ENCODE data around the gene SURF2.
"Not testable (repeated sequence)": the region's sequence is repeated elsewhere in the genome, so short reads cannot be mapped to it uniquely, and the experiment has no call there.

SURF2 gene

DNA sequence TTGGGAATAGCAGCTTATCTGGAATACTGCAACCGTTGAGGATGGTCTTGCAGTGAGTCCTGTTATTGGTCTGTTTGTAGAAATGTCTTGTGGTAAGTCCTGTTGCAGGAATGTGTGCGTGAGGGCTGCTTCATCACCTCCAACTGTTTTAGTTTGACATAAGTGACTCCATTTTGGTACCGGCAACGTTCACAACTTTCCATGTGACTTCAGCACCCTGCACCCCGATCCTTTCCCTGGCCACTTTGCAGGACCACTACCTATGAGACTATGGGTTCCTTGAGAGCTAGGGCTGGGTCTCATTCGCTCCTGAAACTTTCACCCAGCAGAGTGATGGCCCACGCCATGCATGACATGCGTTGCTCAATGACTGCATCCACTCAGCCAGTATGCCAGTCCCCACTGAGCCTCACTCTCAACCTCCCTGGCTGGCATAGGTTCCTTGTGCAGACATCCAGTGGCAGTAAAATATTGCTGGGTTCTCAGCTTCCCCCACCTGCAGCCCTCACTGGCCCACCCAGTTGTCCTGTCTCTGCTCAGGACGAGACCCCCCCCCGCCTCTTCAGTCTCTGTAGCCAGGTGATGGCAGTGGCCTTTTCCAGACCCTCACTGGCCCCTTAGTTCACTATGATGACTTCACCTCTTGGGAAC, 28.4 kb upstream of the SURF2 start:
- H3K9ac ChIP-seq (ENCODE audit: low read depth, low read length) = no peak overlapping the region
- no peak overlapping the region for H3K27ac ChIP-seq (ENCODE audit: low read depth, low read length)
- H3K4me1 ChIP-seq (ENCODE audit: insufficient read depth, low read length) = no peaks in the 10 kb centered on the region
- no peaks in the 10 kb centered on the region for H3K27me3 ChIP-seq (ENCODE audit: insufficient read depth, low read length)
- H3K36me3 ChIP-seq (ENCODE audit: insufficient read depth, low read length) = peaks cover 32% of the 10 kb centered on the region
- H3K9me3 ChIP-seq (ENCODE audit: insufficient read depth, low read depth, low read length) = no peaks in the 10 kb centered on the region
- H3K4me3 ChIP-seq (ENCODE audit: low read length) = no peak overlapping the region
- 95% methylated on average over 10 of the region's 10 CpGs for WGBS

GRCh38 chr9:133329306-133330156, 26.8 kb upstream of the SURF2 start:
- WGBS = 52% methylated on average over 19 of the region's 21 CpGs
- not testable (repeated sequence) for H3K4me1 ChIP-seq (ENCODE audit: insufficient read depth, low read length); H3K4me3 ChIP-seq (ENCODE audit: low read length); H3K9ac ChIP-seq (ENCODE audit: low read depth, low read length); H3K9me3 ChIP-seq (ENCODE audit: insufficient read depth, low read depth, low read length); H3K27me3 ChIP-seq (ENCODE audit: insufficient read depth, low read length); H3K27ac ChIP-seq (ENCODE audit: low read depth, low read length)
- H3K36me3 ChIP-seq (ENCODE audit: insufficient read depth, low read length) = peaks cover 47% of the 10 kb centered on the region

- Histone ChIP-seq H3K9ac (ENCODE audit: low read depth, low read length) (no peak overlapping the region), H3K36me3 (ENCODE audit: insufficient read depth, low read length) (peaks cover 50% of the 10 kb centered on the region)
- 94% methylated on average over 19 of the region's 19 CpGs for WGBS
Measured at GRCh38 chr9:133331221-133331620, 25.1 kb upstream of the SURF2 start.

DNA sequence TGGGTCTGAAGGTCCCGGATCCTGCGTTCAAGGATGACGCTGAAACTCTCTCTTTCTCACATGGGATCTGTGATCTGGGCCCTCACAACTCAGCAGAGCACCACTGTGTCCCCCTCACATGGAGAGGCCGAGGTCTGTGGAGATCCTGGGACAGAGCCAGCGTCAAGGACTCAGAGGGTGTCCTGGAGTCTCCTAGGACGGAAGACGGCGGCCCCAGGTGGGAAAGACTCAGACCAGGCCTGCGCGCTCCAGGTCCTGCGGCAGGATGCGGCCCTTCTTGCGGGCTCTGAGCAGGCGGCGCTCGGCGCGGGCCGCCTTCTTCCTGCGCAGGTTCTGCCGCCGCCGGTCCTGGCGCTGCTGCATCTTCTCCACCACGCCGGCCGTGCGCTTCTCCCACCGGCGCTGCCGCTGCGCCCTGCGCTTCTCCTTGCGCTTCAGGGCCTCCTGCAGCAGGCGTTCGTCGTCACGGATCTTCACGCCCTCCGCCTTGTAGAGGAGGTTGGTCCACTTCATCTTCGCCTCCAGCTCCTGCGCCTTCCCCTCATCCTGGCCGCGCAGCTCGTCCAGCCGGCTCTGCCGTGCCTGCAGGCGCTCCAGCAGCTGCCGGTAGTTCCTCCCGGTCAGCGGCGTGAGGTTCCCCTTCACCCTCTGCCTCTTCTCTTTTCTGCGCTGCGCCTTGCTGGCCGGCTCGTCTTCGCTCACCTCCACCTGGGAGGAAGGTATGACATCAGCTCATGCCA, 24.5 kb upstream of the SURF2 start:
- Histone ChIP-seq H3K36me3 (ENCODE audit: insufficient read depth, low read length) (peaks cover 50% of the 10 kb centered on the region), H3K27ac (ENCODE audit: low read depth, low read length) (no peak overlapping the region)
- 97% methylated on average over 57 of the region's 57 CpGs for WGBS

More at GRCh38 chr9:133331221-133331620, 25.1 kb upstream of the SURF2 start:
- H3K27ac ChIP-seq (ENCODE audit: low read depth, low read length) = no peak overlapping the region
- peaks cover 7% of the 10 kb centered on the region; the same call in 1 of the 2 replicates for H3K4me1 ChIP-seq (ENCODE audit: insufficient read depth, low read length)
- H3K27me3 ChIP-seq (ENCODE audit: insufficient read depth, low read length) = no peaks in the 10 kb centered on the region
- H3K9me3 ChIP-seq (ENCODE audit: insufficient read depth, low read depth, low read length) = no peaks in the 10 kb centered on the region
- no peak overlapping the region for H3K4me3 ChIP-seq (ENCODE audit: low read length)

GRCh38 chr9:133332381-133332730, 24.0 kb upstream of the SURF2 start:
- 90% methylated on average over 20 of the region's 20 CpGs for WGBS
- Histone ChIP-seq H3K4me3 (ENCODE audit: low read length) (no peak overlapping the region), H3K27me3 (ENCODE audit: insufficient read depth, low read length) (no peaks in the 10 kb centered on the region), H3K27ac (ENCODE audit: low read depth, low read length) (no peak overlapping the region), H3K9ac (ENCODE audit: low read depth, low read length) (no peak overlapping the region), H3K4me1 (ENCODE audit: insufficient read depth, low read length) (peaks cover 7% of the 10 kb centered on the region; the same call in 1 of the 2 replicates), H3K36me3 (ENCODE audit: insufficient read depth, low read length) (peaks cover 50% of the 10 kb centered on the region), H3K9me3 (ENCODE audit: insufficient read depth, low read depth, low read length) (no peaks in the 10 kb centered on the region)

More for the DNA sequence above, 24.5 kb upstream of the SURF2 start:
- Histone ChIP-seq H3K4me3 (ENCODE audit: low read length) (no peak overlapping the region), H3K9ac (ENCODE audit: low read depth, low read length) (no peak overlapping the region), H3K9me3 (ENCODE audit: insufficient read depth, low read depth, low read length) (no peaks in the 10 kb centered on the region), H3K27me3 (ENCODE audit: insufficient read depth, low read length) (no peaks in the 10 kb centered on the region), H3K4me1 (ENCODE audit: insufficient read depth, low read length) (peaks cover 7% of the 10 kb centered on the region; the same call in 1 of the 2 replicates)

GRCh38 chr9:133333011-133333410, 23.3 kb upstream of the SURF2 start:
- no peak overlapping the region for H3K4me3 ChIP-seq (ENCODE audit: low read length)
- H3K27ac ChIP-seq (ENCODE audit: low read depth, low read length) = no peak overlapping the region
- no peak overlapping the region for H3K9ac ChIP-seq (ENCODE audit: low read depth, low read length)
- 96% methylated on average over 11 of the region's 11 CpGs for WGBS
- H3K9me3 ChIP-seq (ENCODE audit: insufficient read depth, low read depth, low read length) = no peaks in the 10 kb centered on the region
- H3K4me1 ChIP-seq (ENCODE audit: insufficient read depth, low read length) = peaks cover 7% of the 10 kb centered on the region; the same call in 1 of the 2 replicates
- no peaks in the 10 kb centered on the region for H3K27me3 ChIP-seq (ENCODE audit: insufficient read depth, low read length)
- H3K36me3 ChIP-seq (ENCODE audit: insufficient read depth, low read length) = peaks cover 50% of the 10 kb centered on the region

DNA sequence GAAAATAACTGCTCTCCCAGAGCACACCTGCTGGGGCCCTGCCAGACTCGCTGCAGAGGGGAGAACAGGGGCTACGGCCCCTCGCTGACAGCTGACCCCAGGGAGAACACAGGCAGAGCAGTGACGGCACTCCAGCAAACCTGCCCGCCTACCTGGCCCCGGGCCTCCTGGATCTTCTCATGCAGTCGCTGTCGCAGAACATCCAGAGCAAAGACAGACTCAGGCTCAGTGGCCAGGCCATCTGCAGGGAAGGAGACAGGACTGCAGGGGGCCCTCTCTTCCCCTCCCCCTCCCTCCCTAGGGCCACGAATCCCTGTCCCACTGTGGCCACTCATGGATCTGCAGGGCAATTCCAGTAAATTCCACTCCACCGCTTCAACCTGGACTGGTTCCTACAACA, 22.8 kb upstream of the SURF2 start:
- Histone ChIP-seq H3K27ac (ENCODE audit: low read depth, low read length) (no peak overlapping the region), H3K9ac (ENCODE audit: low read depth, low read length) (no peak overlapping the region), H3K9me3 (ENCODE audit: insufficient read depth, low read depth, low read length) (no peaks in the 10 kb centered on the region), H3K36me3 (ENCODE audit: insufficient read depth, low read length) (peaks cover 50% of the 10 kb centered on the region), H3K27me3 (ENCODE audit: insufficient read depth, low read length) (no peaks in the 10 kb centered on the region), H3K4me1 (ENCODE audit: insufficient read depth, low read length) (peaks cover 7% of the 10 kb centered on the region; the same call in 1 of the 2 replicates), H3K4me3 (ENCODE audit: low read length) (no peak overlapping the region)
- 93% methylated on average over 10 of the region's 10 CpGs for WGBS

DNA sequence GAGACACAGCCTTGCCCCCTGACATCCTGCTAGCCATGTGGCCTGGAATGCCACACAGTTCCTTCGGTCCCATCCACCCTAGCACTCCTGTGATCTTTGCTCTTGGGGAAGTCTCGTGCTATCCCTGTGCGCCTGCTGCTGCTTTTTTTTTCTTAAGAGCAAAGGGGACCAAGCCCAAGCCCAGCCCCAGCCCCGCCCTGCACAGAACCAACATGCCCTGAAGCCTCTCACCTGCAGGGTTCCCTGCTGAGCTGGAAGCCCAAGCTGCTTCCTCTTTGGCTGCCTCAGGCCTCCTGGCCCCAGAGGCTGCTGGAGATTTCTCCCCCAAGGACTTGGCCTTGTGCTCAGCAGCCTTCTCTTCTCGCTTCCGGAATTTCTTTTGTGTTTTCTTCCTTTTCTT, 22.2 kb upstream of the SURF2 start:
- H3K4me3 ChIP-seq (ENCODE audit: low read length) = peak overlapping the region; percentile 99; the same call in 1 of the 2 replicates
- H3K9ac ChIP-seq (ENCODE audit: low read depth, low read length) = no peak overlapping the region
- no peak overlapping the region; the same call in 1 of the 2 replicates for H3K27ac ChIP-seq (ENCODE audit: low read depth, low read length)
- peaks cover 7% of the 10 kb centered on the region; the same call in 1 of the 2 replicates for H3K4me1 ChIP-seq (ENCODE audit: insufficient read depth, low read length)
- H3K27me3 ChIP-seq (ENCODE audit: insufficient read depth, low read length) = no peaks in the 10 kb centered on the region
- WGBS = 74% methylated on average over 6 of the region's 6 CpGs
- no peaks in the 10 kb centered on the region for H3K9me3 ChIP-seq (ENCODE audit: insufficient read depth, low read depth, low read length)
- H3K36me3 ChIP-seq (ENCODE audit: insufficient read depth, low read length) = peaks cover 56% of the 10 kb centered on the region

- H3K27me3 ChIP-seq (ENCODE audit: insufficient read depth, low read length); H3K4me1 ChIP-seq (ENCODE audit: insufficient read depth, low read length); H3K9me3 ChIP-seq (ENCODE audit: insufficient read depth, low read depth, low read length); H3K27ac ChIP-seq (ENCODE audit: low read depth, low read length): not testable (repeated sequence)
- 82% methylated on average over 11 of the region's 11 CpGs for WGBS
- Histone ChIP-seq H3K9ac (ENCODE audit: low read depth, low read length) (peak overlapping the region; percentile 96), H3K36me3 (ENCODE audit: insufficient read depth, low read length) (peaks cover 61% of the 10 kb centered on the region), H3K4me3 (ENCODE audit: low read length) (peak overlapping the region; percentile 99)
Measured at GRCh38 chr9:133334888-133335287, 21.5 kb upstream of the SURF2 start.

DNA sequence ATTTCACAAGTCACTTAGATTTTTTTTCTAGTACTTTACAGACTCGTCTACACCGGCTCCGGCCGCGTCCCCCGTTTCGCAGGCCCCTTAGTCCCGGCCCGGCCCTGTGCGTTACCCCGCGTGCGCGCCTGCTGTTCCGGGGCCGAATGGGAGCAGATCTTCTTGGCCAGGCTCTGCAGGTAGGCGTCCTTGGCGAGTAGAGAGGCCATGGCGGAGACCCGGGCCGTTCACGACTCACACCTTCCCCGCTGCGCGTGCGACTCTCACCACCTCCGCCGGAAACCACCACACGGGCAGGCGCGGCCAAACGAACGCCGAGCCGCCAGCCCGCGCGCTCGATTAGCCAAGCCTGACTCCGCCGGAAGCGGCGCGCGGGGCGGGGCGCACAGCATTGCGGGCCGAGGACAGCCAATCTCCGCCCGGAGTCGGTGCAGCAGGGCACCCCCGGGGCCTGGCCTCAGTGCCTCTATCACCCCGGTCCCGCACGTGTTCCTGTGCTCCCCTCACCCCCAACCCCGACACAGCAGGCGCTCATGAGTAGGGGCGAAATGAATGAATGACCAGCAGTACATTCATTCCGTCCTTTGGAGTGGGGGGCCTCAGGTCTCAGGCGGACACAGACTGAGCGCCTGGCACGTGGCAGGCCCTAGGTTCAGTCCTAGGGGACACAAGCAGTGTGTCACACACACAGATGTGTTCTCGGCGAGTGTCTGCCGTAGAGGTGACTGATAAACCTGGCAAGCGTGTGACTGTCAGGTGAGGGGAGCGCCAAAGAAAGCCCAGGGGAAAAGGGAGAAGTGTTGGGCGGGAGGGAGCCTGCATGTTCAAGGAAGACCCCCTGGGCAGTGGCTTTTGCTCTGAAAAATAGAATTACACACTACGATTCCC, 20.2 kb upstream of the SURF2 start, which contains the start of gene SURF6:
Gene SURF6, minus strand, starts transcription at position 265 of the 888 bp plus-strand sequence. Its CDS starts 56 bp downstream, at position 209.
- H3K36me3 ChIP-seq (ENCODE audit: insufficient read depth, low read length) = peaks cover 62% of the 10 kb centered on the region
- H3K27me3 ChIP-seq (ENCODE audit: insufficient read depth, low read length) = no peaks in the 10 kb centered on the region
- 4% methylated on average over 70 of the region's 70 CpGs for WGBS
- H3K4me3 ChIP-seq (ENCODE audit: low read length) = peak within 1 kb of the TSS; percentile 99
- peak within 1 kb of the TSS; percentile 95 for H3K27ac ChIP-seq (ENCODE audit: low read depth, low read length)
- peak within 1 kb of the TSS; percentile 96 for H3K9ac ChIP-seq (ENCODE audit: low read depth, low read length)
- no peaks in the 10 kb centered on the region for H3K9me3 ChIP-seq (ENCODE audit: insufficient read depth, low read depth, low read length)
- peaks cover 7% of the 10 kb centered on the region; the same call in 1 of the 2 replicates for H3K4me1 ChIP-seq (ENCODE audit: insufficient read depth, low read length)
